Smooth muscle cell (in vitro differentiated cells): ENCODE results near the gene CRTC3. TPM values are rescaled to one million over a fixed set of nuclear protein-coding genes. Genes with fewer than 3 reads are reported as not detected.

Experiments
- DNase-seq: peaks from one replicate; lab custom pipeline; 2025; ENCODE audit not compliant: unreplicated experiment; lab: John Stamatoyannopoulos, UW
- H2AFZ ChIP-seq: fragments of 200-600 bp; sonication (generic); 2 replicates; pipeline ENCODE4 v1.6.0; 2016; ENCODE audit warnings: antibody characterized with exemption, low read depth, mild to moderate bottlenecking
- H3F3A ChIP-seq: fragments of 200-600 bp; sonication (generic); 2 replicates; pipeline ENCODE4 v1.6.0; 2017; ENCODE audit warnings: antibody characterized with exemption, low read depth
- H3K27ac ChIP-seq: fragments of 200-600 bp; sonication (generic); 2 replicates; pipeline ENCODE4 v1.5.1; 2016; ENCODE audit warnings: low read depth, mild to moderate bottlenecking
- H3K27me3 ChIP-seq: fragments of 200-600 bp; sonication (generic); 2 replicates; pipeline ENCODE4 v1.6.1; 2016; ENCODE audit warnings: low read depth, mild to moderate bottlenecking
- H3K36me3 ChIP-seq: fragments of 200-600 bp; sonication (generic); 2 replicates; pipeline ENCODE4 v1.5.1; 2016; ENCODE audit warnings: low read depth
- H3K4me1 ChIP-seq: fragments of 200-600 bp; sonication (generic); 2 replicates; pipeline ENCODE4 v1.5.1; 2016; ENCODE audit warnings: low read depth
- H3K4me2 ChIP-seq: fragments of 200-600 bp; sonication (generic); 2 replicates; pipeline ENCODE4 v1.6.0; 2016; ENCODE audit warnings: mild to moderate bottlenecking
- H3K4me3 ChIP-seq: fragments of 200-600 bp; sonication (generic); 2 replicates; pipeline ENCODE4 v1.5.1; 2016; ENCODE audit warnings: mild to moderate bottlenecking
- H3K79me2 ChIP-seq: fragments of 200-600 bp; sonication (generic); 2 replicates; pipeline ENCODE4 v1.6.0; 2016; ENCODE audit warnings: low read depth, mild to moderate bottlenecking
- H3K9ac ChIP-seq: fragments of 200-600 bp; sonication (generic); 2 replicates; pipeline ENCODE4 v1.6.0; 2016; ENCODE audit warnings: low read depth
- H3K9me3 ChIP-seq: fragments of 200-600 bp; sonication (generic); replicated peaks from 2 replicates; pipeline ENCODE4 v1.5.1; 2016; ENCODE audit warnings: low read depth
- H4K20me1 ChIP-seq: fragments of 200-600 bp; sonication (generic); 2 replicates; pipeline ENCODE4 v1.6.0; 2016; ENCODE audit warnings: low read depth
- CTCF ChIP-seq: fragments of 200-600 bp; sonication (generic); IDR thresholded peaks from 2 replicates; pipeline ENCODE4 v1.5.1; 2017; ENCODE audit warnings: borderline replicate concordance, mild to moderate bottlenecking, antibody characterized with exemption; ENCODE audit not compliant: insufficient read depth, poor library complexity, severe bottlenecking
- WGBS: methylation state at CpG from one replicate; pipeline ENCODE4 v1.1.7; 2016; ENCODE audit warnings: low lambda C conversion rate; 5-methylcytosine and 5-hydroxymethylcytosine counted together
- polyA plus RNA-seq: library from polyadenylated mRNA; unstranded; fragments of >200 nt; fragmentation: Nextera tagmentation; extraction: Ambion mirVana; gene quantifications from 2 replicates; pipeline ENCODE4 v1.2.1, GENCODE V29; 2016
- total RNA-seq: library from RNA; depleted of rRNA; stranded (reverse); fragments of >200 nt; gene quantifications from 2 replicates; pipeline ENCODE4 v1.2.3, GENCODE V29; 2014

Gene CRTC3
- total and polyA plus RNA-seq, 2 experiments from 2014 or later = 12.2 to 12.5 TPM

DNA sequence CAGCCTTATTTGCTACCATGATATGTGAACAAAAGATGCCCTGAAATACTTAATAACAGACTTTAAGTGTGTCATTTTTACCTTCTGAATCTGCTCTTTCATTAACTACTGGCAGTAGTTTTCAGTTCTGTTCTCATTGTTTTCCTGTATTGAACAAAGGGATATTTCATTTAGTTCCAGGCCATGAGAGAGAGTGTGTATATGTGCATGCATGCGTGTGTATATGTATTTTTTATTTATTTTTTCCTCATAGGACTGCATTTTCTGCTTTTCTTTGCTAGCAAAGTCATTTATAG is 46.8 kb upstream of the CRTC3 start:
- H3K79me2 ChIP-seq = no peaks in the 10 kb centered on the region
- no peak overlapping the region for H3K4me2 ChIP-seq
- H4K20me1 ChIP-seq = peaks cover 11% of the 10 kb centered on the region
- H3K4me1 ChIP-seq = no peaks in the 10 kb centered on the region
- no peaks in the 10 kb centered on the region for H3K27me3 ChIP-seq
- peaks cover 52% of the 10 kb centered on the region for H3K36me3 ChIP-seq
- H3K9ac ChIP-seq = no peak overlapping the region
- TF ChIP-seq CTCF = no peak
- no peaks in the 10 kb centered on the region for H3K9me3 ChIP-seq
- H3F3A ChIP-seq = peaks cover 9% of the 10 kb centered on the region
- no peak for DNase-seq
- no peak overlapping the region for H3K4me3 ChIP-seq
- no peak overlapping the region for H2AFZ ChIP-seq
- 100% methylated on average over 1 of the region's 1 CpG for WGBS
- H3K27ac ChIP-seq = no peak overlapping the region

DNA sequence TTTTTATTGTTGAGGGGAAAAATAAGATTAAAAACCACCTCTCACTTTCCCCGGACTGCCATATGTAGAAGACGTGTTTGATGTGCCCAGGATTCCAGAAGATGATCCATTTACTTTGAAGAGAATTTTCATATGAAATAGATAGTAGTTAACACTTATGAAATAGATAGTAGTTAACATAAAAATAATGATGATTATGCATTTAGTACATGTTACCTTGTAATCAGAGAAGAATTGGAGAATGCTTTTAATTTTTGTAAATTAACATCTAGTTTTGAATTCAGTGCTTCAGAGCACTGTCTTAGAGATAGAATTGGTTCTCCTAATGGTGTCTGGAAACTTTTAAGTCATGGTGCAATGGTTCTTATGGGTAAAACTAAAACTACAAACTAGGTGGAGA is 46.1 kb upstream of the CRTC3 start:
- no peak overlapping the region for H3K9ac ChIP-seq

GRCh38 chr15:90487186-90487585 is 42.5 kb upstream of the CRTC3 start:
- Histone ChIP-seq H3K79me2 (no peaks in the 10 kb centered on the region), H3K36me3 (peaks cover 50% of the 10 kb centered on the region), H3K4me2 (no peak overlapping the region), H3F3A (no peaks in the 10 kb centered on the region), H4K20me1 (no peaks in the 10 kb centered on the region), H3K9me3 (no peaks in the 10 kb centered on the region), H3K4me1 (no peaks in the 10 kb centered on the region), H3K4me3 (no peak overlapping the region), H3K27ac (no peak overlapping the region), H2AFZ (no peak overlapping the region), H3K9ac (no peak overlapping the region), H3K27me3 (no peaks in the 10 kb centered on the region)
- no peak for DNase-seq
- WGBS = 96% methylated on average over 8 of the region's 8 CpGs
- no peak for TF ChIP-seq CTCF

More for the DNA sequence above, 46.1 kb upstream of the CRTC3 start:
- Histone ChIP-seq H3F3A (peaks cover 3% of the 10 kb centered on the region), H3K4me3 (no peak overlapping the region), H3K4me2 (no peak overlapping the region), H3K27ac (no peak overlapping the region), H2AFZ (no peak overlapping the region), H4K20me1 (peaks cover 6% of the 10 kb centered on the region), H3K4me1 (no peaks in the 10 kb centered on the region), H3K27me3 (no peaks in the 10 kb centered on the region), H3K36me3 (peaks cover 51% of the 10 kb centered on the region), H3K9me3 (no peaks in the 10 kb centered on the region), H3K79me2 (no peaks in the 10 kb centered on the region)
- no peak for DNase-seq
- WGBS = 98% methylated on average over 2 of the region's 2 CpGs
- TF ChIP-seq CTCF = no peak

DNA sequence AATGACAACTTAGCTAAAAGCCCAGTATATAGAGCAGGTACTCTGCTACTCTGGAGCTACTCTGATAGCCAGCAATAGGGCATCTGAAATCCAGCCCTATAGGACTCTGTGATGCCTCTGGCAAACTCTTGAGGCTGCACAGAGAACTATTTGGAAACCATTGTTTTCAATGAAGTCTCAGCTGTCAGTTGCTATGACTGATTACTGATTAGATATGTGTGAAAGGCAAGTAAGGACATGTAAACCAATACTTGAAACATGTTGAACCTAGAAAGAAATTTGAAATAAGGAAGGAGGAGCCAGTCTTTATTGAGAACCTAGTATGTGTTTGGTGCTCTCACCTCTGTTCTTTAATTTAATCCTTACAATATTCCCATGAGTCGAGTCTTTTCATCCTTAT is 40.2 kb upstream of the CRTC3 start:
- Histone ChIP-seq H3K4me2 (no peak overlapping the region), H3K4me1 (no peaks in the 10 kb centered on the region), H4K20me1 (no peaks in the 10 kb centered on the region), H3K36me3 (peaks cover 49% of the 10 kb centered on the region), H2AFZ (no peak overlapping the region), H3K4me3 (no peak overlapping the region), H3K27ac (no peak overlapping the region), H3K9me3 (no peaks in the 10 kb centered on the region), H3K79me2 (no peaks in the 10 kb centered on the region), H3K27me3 (no peaks in the 10 kb centered on the region), H3F3A (no peaks in the 10 kb centered on the region), H3K9ac (no peak overlapping the region)
- WGBS = 88% methylated on average over 1 of the region's 1 CpG
- DNase-seq = no peak
- TF ChIP-seq CTCF = no peak
